AG04449 (cell line): ENCODE measurements around the gene TPCN1.

Source experiments
- CTCF ChIA-PET: fragments of 350-600 bp; formaldehyde crosslinking; extraction: SDS; loops from one replicate; lab custom pipeline; 2021; ENCODE audit warnings: antibody characterized with exemption; lab: Yijun Ruan, JAX
- POLR2A ChIA-PET: fragments of 400-600, 350-600 bp; formaldehyde crosslinking; extraction: SDS; loops from one replicate; lab custom pipeline; 2020; ENCODE audit warnings: antibody characterized with exemption, inconsistent platforms; lab: Yijun Ruan, JAX
- DNase-seq: peaks from one replicate; pipeline ENCODE4 v3.0.0-alpha.2; 2010; ENCODE audit warnings: low read depth, low spot score
- H3K4me3 ChIP-seq: 2 replicates; pipeline ENCODE4 v1.5.1; 2011; ENCODE audit warnings: low read depth, mild to moderate bottlenecking, control low read depth, low read length
- CTCF ChIP-seq: IDR thresholded peaks from one replicate; pipeline ENCODE4 v1.5.1; 2011; ENCODE audit warnings: mild to moderate bottlenecking, moderate library complexity, low read length, control low read depth, inconsistent platforms; ENCODE audit not compliant: insufficient read depth; ENCODE audit errors: missing control alignments

The TPCN1 gene

GRCh38 chr12:113235976-113236375, 14.7 kb downstream of the TPCN1 start:
- no peak overlapping the region for H3K4me3 ChIP-seq
- DNase-seq = no peak
- TF ChIP-seq CTCF = no peak
- ChIA-PET CTCF (interaction anchor here (1.7 kb wide), 1 partner anchor 13 kb away, joined by 8 read pairs; no protein-coding TSS in a partner anchor), POLR2A (no interaction called here)

GRCh38 chr12:113236539-113237399, 15.5 kb downstream of the TPCN1 start:
- ChIA-PET CTCF (interaction anchor here (1.7 kb wide), 1 partner anchor 14 kb away, joined by 8 read pairs; no protein-coding TSS in a partner anchor), POLR2A (interaction anchor here (0.6 kb wide), 1 partner anchor 10 kb away, joined by 3 read pairs; no protein-coding TSS in a partner anchor)

DNA sequence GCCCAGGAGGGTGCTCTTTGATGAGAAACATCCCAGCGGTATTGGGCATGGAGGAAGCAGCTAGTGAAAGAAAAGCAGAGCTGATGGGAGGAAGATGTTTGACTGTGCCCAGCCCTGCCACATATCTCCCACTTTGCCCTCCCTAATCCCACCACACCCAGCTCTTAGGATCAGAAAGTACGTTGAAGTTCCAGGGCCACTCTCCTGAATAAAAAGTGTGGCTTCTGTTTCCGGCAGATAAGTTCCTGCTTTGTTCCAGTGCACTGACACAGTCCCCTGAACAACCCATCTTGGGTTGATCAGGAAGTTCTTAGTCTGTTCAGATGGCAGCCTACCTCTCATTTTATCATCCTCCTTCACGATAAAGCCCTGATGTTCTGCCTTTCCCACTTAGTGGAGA, 16.5 kb downstream of the TPCN1 start:
- no peak overlapping the region for H3K4me3 ChIP-seq
- no peak for DNase-seq
- ChIA-PET POLR2A (no interaction called here), CTCF (interaction anchor here (1.1 kb wide), 1 partner anchor 11 kb away, joined by 3 read pairs; no protein-coding TSS in a partner anchor)
- TF ChIP-seq CTCF = no peak

More at GRCh38 chr12:113236539-113237399, 15.5 kb downstream of the TPCN1 start:
- TF ChIP-seq CTCF = no peak
- no peak overlapping the region for H3K4me3 ChIP-seq
- no peak for DNase-seq

GRCh38 chr12:113238309-113238708, 17.0 kb downstream of the TPCN1 start:
- H3K4me3 ChIP-seq = no peak overlapping the region
- TF ChIP-seq CTCF = no peak
- no peak for DNase-seq
- POLR2A ChIA-PET = no interaction called here
- CTCF ChIA-PET = interaction anchor here (1.1 kb wide), 1 partner anchor 12 kb away, joined by 3 read pairs; no protein-coding TSS in a partner anchor

DNA sequence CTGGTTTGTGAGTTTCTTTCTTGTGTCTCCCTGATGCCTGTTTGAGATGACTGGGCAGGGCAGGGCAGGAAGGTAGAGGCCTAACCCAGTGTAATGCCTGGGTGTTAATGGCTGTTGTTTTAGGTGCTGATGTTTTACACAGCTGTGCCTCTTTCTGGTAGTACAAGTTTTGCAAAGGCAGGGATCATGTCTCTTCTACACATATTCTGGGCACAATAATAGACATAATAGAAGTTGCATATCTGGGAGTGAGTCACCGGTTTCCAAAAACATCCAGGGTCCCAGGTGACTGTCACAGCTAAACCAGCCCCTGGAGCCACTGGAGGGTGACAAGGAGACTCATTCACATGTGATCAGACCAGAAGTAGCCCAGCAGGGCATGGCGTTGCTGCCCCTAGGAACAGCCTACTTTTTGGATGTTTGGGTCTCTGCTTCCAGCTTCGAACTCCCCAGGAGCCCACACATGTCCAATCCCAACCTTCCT, 18.1 kb downstream of the TPCN1 start:
- POLR2A ChIA-PET = no interaction called here
- DNase-seq = no peak

More for the DNA sequence above, 18.1 kb downstream of the TPCN1 start:
- CTCF ChIA-PET = interaction anchor here (1.4 to 2.0 kb wide), 2 partner anchors 11 to 16 kb away, joined by 5 to 7 read pairs; no protein-coding TSS in a partner anchor
- H3K4me3 ChIP-seq = no peak overlapping the region
- no peak for TF ChIP-seq CTCF
